HEK293T (cell line): Measurements from ENCODE around the gene CACNA1C.

ENCODE experiments used
- ARNT ChIP-seq: fragments of 450-650 bp; IDR thresholded peaks from 2 replicates; pipeline ENCODE4 v1.6.1; 2017; ENCODE audit warnings: mild to moderate bottlenecking
- BHLHE40 ChIP-seq: fragments of 450-650 bp; IDR thresholded peaks from 2 replicates; pipeline ENCODE4 v1.6.1; 2016; ENCODE audit warnings: mild to moderate bottlenecking, moderate library complexity, borderline replicate concordance
- FOXM1 ChIP-seq: fragments of 450-650 bp; IDR thresholded peaks from 2 replicates; pipeline ENCODE4 v1.6.1; 2017; ENCODE audit warnings: mild to moderate bottlenecking, borderline replicate concordance
- LEF1 ChIP-seq: fragments of 450-650 bp; IDR thresholded peaks from 2 replicates; pipeline ENCODE4 v1.6.1; 2017; ENCODE audit warnings: mild to moderate bottlenecking, borderline replicate concordance
- NFRKB ChIP-seq: fragments of 450-650 bp; IDR thresholded peaks from 2 replicates; pipeline ENCODE4 v1.6.1; 2016; ENCODE audit warnings: mild to moderate bottlenecking, moderate library complexity
- SUZ12 ChIP-seq: fragments of 450-650 bp; IDR thresholded peaks from 2 replicates; pipeline ENCODE4 v1.6.1; 2016; ENCODE audit warnings: mild to moderate bottlenecking
- TARDBP ChIP-seq: fragments of 450-650 bp; IDR thresholded peaks from 2 replicates; pipeline ENCODE4 v1.6.1; 2016
- ZNF384 ChIP-seq: fragments of 450-650 bp; IDR thresholded peaks from 2 replicates; pipeline ENCODE4 v1.6.1; 2016
- TF ChIP-seq, protein P1 (sequence below): fragments of 450-650 bp; IDR thresholded peaks from 2 replicates; pipeline ENCODE4 v1.6.1; 2016

DNA sequence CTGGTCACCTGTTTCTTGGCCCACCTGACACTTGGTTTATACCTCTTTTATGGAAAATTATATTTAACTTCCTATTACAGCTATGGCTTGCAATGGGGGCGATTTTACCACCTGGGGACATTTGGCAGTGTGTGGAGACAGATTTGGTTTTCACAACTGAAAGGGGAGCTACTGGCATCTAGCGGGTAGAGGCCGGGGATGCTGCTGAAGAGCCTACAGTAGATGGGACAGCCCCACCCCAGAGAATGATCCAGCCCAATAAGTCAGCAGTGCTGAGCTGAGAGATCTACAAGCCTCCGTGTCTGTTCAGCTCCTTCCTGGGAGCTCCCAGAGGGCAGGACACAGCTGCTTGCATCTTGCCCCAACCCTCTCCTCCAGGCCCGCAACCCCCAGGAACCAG, 302.8 kb downstream of the CACNA1C start:
- TF ChIP-seq NFRKB (no peak), SUZ12 (no peak), ARNT (no peak), FOXM1 (no peak), TARDBP (no peak), BHLHE40 (no peak), LEF1 (no peak), ZNF384 (no peak)
- TF ChIP-seq, protein P1, sequence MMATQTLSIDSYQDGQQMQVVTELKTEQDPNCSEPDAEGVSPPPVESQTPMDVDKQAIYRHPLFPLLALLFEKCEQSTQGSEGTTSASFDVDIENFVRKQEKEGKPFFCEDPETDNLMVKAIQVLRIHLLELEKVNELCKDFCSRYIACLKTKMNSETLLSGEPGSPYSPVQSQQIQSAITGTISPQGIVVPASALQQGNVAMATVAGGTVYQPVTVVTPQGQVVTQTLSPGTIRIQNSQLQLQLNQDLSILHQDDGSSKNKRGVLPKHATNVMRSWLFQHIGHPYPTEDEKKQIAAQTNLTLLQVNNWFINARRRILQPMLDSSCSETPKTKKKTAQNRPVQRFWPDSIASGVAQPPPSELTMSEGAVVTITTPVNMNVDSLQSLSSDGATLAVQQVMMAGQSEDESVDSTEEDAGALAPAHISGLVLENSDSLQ, result no peak
